VCaP (cell line): Measurements from ENCODE around the gene POU2F3.

ENCODE experiments used
- H3K27ac ChIP-seq: fragments of 450-650 bp; 2 replicates; pipeline ENCODE4 v1.5.1; 2017
- CTCF ChIP-seq: fragments of 450-650 bp; conservative IDR thresholded peaks from 2 replicates; pipeline ENCODE4 v1.5.1; 2017; ENCODE audit warnings: mild to moderate bottlenecking, moderate library complexity

The POU2F3 gene

GRCh38 chr11:120255519-120255866, 15.6 kb downstream of the POU2F3 start:
- no peak for TF ChIP-seq CTCF
- H3K27ac ChIP-seq = no peak overlapping the region

- H3K27ac ChIP-seq = no peak overlapping the region
- no peak for TF ChIP-seq CTCF
Observed at GRCh38 chr11:120256178-120256577, 16.2 kb downstream of the POU2F3 start.

- H3K27ac ChIP-seq = no peak overlapping the region
Observed at GRCh38 chr11:120256779-120257178, 16.8 kb downstream of the POU2F3 start.

GRCh38 chr11:120257346-120257745, 17.4 kb downstream of the POU2F3 start:
- H3K27ac ChIP-seq = no peak overlapping the region
- no peak for TF ChIP-seq CTCF

More at GRCh38 chr11:120256779-120257178, 16.8 kb downstream of the POU2F3 start:
- no peak for TF ChIP-seq CTCF

GRCh38 chr11:120258661-120259060, 18.7 kb downstream of the POU2F3 start:
- H3K27ac ChIP-seq = no peak overlapping the region
- TF ChIP-seq CTCF = no peak

GRCh38 chr11:120259241-120259640, 19.3 kb downstream of the POU2F3 start:
- no peak for TF ChIP-seq CTCF
- no peak overlapping the region for H3K27ac ChIP-seq

GRCh38 chr11:120259988-120260565, 20.1 kb downstream of the POU2F3 start:
- H3K27ac ChIP-seq = no peak overlapping the region
- no peak for TF ChIP-seq CTCF
